Ovary (tissue), 9 donors: ENCODE results near the gene CRKL. TPM values are rescaled to one million over a fixed set of nuclear protein-coding genes. Genes with fewer than 3 reads are reported as not detected.

Experiments used
- DNase-seq, 5 donors: peaks; one replicate each; pipeline ENCODE4 v3.0.0-alpha.2; 2019 to 2020
- H3K27ac ChIP-seq, 2 donors: fragments of 200-600 bp; one replicate each; pipeline versions ENCODE4 v1.5.1 to v1.8.0; 2019 to 2022
- H3K27me3 ChIP-seq: fragments of 200-600 bp; one replicate; pipeline ENCODE4 v1.8.0; 2022
- H3K36me3 ChIP-seq: fragments of 200-600 bp; sonication (generic); one replicate; pipeline ENCODE4 v1.5.1; 2019
- H3K4me1 ChIP-seq: one replicate; pipeline ENCODE4 v1.8.1; 2013; ENCODE audit warnings: mild to moderate bottlenecking, moderate library complexity; ENCODE audit not compliant: insufficient read depth
- H3K4me3 ChIP-seq: fragments of 200-600 bp; sonication (generic); one replicate; pipeline ENCODE4 v1.5.1; 2017
- H3K9me3 ChIP-seq, 2 donors: fragments of 200-600 bp in 1 of 2; sonication (generic) in 1 of 2; one replicate each; pipeline versions ENCODE4 v1.5.1 to v1.8.1; 2013 to 2019; ENCODE audit warnings: mild to moderate bottlenecking in 1 of 2, moderate library complexity in 1 of 2
- CTCF ChIP-seq, 3 donors: fragments of 450-650 bp in 2 of 3; fragments of 200-600 bp in 1 of 3; IDR thresholded peaks; one replicate each; pipeline versions ENCODE4 v1.5.1 to v1.8.0; 2016 to 2022; ENCODE audit warnings: antibody characterized with exemption in 3 of 3, mild to moderate bottlenecking in 1 of 3
- EP300 ChIP-seq: sonication (generic); formaldehyde crosslinking; IDR thresholded peaks from one replicate; pipeline ENCODE4 v1.6.1; 2017; ENCODE audit warnings: antibody characterized with exemption
- POLR2A ChIP-seq: fragments of 450-650 bp; IDR thresholded peaks from one replicate; pipeline ENCODE4 v1.6.1; 2017; ENCODE audit warnings: antibody characterized with exemption, mild to moderate bottlenecking, moderate library complexity
- WGBS, 3 donors: extraction: QIAGEN DNeasy Blood & Tissue Kit in 1 of 3; methylation state at CpG; one replicate each; pipeline versions ENCODE4 v1.1.5 to v1.1.7; 2013 to 2017; 5-methylcytosine and 5-hydroxymethylcytosine counted together
- intact Hi-C, 4 donors: fragments of 100-400 bp; cut with DNase I; formaldehyde crosslinking; loops; one replicate each; pipeline versions ENCODE4 v1.11.0 to v1.15.1; 2022 to 2023
- polyA plus RNA-seq, 2 donors: library from polyadenylated mRNA; stranded (reverse); fragments of 200-250 nt in 1 of 2; fragments of 350-450 nt in 1 of 2; fragmentation: Illumina TruSeq in 1 of 2; extraction: RNeasy Lipid Tissue Mini Kit (QIAGEN cat#74804) in 1 of 2; gene quantifications; one replicate each; pipeline ENCODE4 v1.2.3, GENCODE V29; 2013 to 2014
- total RNA-seq, 7 donors: library from RNA; depleted of rRNA in 2 of 7; stranded (reverse); fragments of >200 nt in 2 of 7; fragmentation: NEBNext Ultra II Directional in 3 of 7; extraction: Animal tissue kit (Norgen Biotek cat#: 25700) in 3 of 7; gene quantifications; one replicate each; pipeline versions ENCODE4 v1.1.0 to v1.2.4, GENCODE V29; 2016 to 2023
- donor health status: DM: no; HTN: no; CAD: no; lungs with moderate emphysema.
- donor health status: DM: no; HTN: no; CAD: no.
- donor health status: Bipolar disorder and iron deficiency.
- donor health status: DM: yes; HTN: yes; CAD: no.
- donor health status: DM: no; HTN: no; CAD: no.
- donor health status: DM: yes; HTN: yes; CAD: no.

The CRKL gene
- total and polyA plus RNA-seq, 9 donors, result 22.7 to 71.5 (median 51.5) TPM

GRCh38 chr22:20994128-20994901 lies 77.1 kb downstream of the CRKL start:
- Histone ChIP-seq H3K9me3 (no peaks in the 10 kb centered on the region), H3K27me3 (no peaks in the 10 kb centered on the region), H3K27ac (no peak overlapping the region), H3K36me3 (no peaks in the 10 kb centered on the region), H3K4me1 (peaks cover 12% of the 10 kb centered on the region), H3K4me3 (no peak overlapping the region)
- no peak for TF ChIP-seq EP300
- no peak for TF ChIP-seq POLR2A
- no peak for TF ChIP-seq CTCF (IDR thresholded peaks at IDR 0.05)
- DNase-seq, result no peak
- 84 to 91% (median 87%) methylated on average over 30 of the region's 30 CpGs for WGBS, 3 donors
- intact Hi-C loops, result no loop called here

GRCh38 chr22:20994902-20995241 lies 77.7 kb downstream of the CRKL start:
- Histone ChIP-seq H3K27ac (no peak overlapping the region), H3K9me3 (no peaks in the 10 kb centered on the region), H3K4me1 (peaks cover 10% of the 10 kb centered on the region), H3K27me3 (no peaks in the 10 kb centered on the region), H3K4me3 (no peak overlapping the region), H3K36me3 (no peaks in the 10 kb centered on the region)
- intact Hi-C loops, result no loop called here
- no peak for DNase-seq
- WGBS, 3 donors, result 72 to 86% (median 83%) methylated on average over 9 to 10 of the region's 10 CpGs
- TF ChIP-seq CTCF (IDR thresholded peaks at IDR 0.05) (no peak), EP300 (no peak), POLR2A (no peak)

GRCh38 chr22:20995329-20996030 lies 78.3 kb downstream of the CRKL start:
- Histone ChIP-seq H3K36me3 (no peaks in the 10 kb centered on the region), H3K4me1 (peaks cover 7% of the 10 kb centered on the region), H3K27me3 (no peaks in the 10 kb centered on the region), H3K4me3 (no peak overlapping the region), H3K9me3 (no peaks in the 10 kb centered on the region), H3K27ac (no peak overlapping the region)
- DNase-seq, result no peak
- WGBS, 3 donors, result 85 to 88% (median 88%) methylated on average over 22 to 23 of the region's 23 CpGs
- TF ChIP-seq CTCF (IDR thresholded peaks at IDR 0.05) (no peak), POLR2A (no peak), EP300 (no peak)
- intact Hi-C loops, result no loop called here

- H3K9me3 ChIP-seq, result no peaks in the 10 kb centered on the region
- H3K36me3 ChIP-seq, result no peaks in the 10 kb centered on the region
- H3K27ac ChIP-seq, result no peak overlapping the region
- intact Hi-C loops, result no loop called here
- DNase-seq, result no peak
- TF ChIP-seq CTCF (IDR thresholded peaks at IDR 0.05), result no peak
- no peak for TF ChIP-seq EP300
- no peak for TF ChIP-seq POLR2A
- H3K27me3 ChIP-seq, result no peaks in the 10 kb centered on the region
- 88 to 91% (median 91%) methylated on average over 10 of the region's 10 CpGs for WGBS, 3 donors
- H3K4me1 ChIP-seq, result peaks cover 4% of the 10 kb centered on the region
- no peak overlapping the region for H3K4me3 ChIP-seq
Measured at GRCh38 chr22:20996031-20996410, 78.8 kb downstream of the CRKL start.
